Measurements from ENCODE around the gene NRIP1.

Gene NRIP1

DNA sequence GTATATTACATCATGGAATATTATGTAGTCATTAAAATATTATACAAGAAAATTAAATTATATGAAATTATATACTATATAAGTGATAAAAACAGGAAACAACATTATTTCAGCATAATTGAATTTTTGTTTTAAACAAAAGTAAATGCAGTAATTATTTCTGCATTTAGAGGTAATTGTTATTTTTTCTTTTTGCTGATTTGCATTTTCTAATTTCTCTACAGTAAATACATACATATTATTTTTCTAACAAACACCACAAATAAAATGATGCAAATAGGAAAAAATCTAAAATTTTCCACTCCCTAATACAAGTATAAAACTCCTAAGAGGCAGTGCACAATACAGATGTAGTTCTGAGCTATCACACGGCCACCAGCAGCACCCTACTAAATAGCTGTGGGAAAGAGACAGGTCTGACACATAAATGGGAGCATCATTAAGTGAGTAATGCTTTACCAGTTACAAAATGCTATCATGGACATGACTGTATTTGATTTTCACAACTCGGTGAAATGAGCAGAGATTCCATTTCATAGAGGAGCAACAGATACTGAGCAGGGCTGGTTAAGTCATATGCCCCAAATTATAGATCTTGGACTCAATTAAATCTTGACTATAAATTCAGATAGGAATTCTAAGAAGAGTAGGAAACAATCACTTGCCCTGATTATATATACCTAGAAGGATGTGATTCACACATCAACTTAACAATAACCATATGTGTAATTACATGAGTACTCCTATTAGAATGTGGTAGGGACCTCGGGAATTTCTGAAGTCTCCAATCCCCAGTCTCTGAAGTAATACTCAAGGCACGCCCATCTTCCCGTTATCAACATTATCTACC is 49.0 kb downstream of the NRIP1 start:
- Histone ChIP-seq H4K20me1 (ENCODE audit: insufficient read depth, low read length) (no peaks in the 10 kb centered on the region), H3K79me2 (ENCODE audit: low read length) (no peaks in the 10 kb centered on the region), H3K27me3 (ENCODE audit: low read depth, low read length) (no peaks in the 10 kb centered on the region), H3K36me3 (replicated peaks; ENCODE audit: low read depth, low read length) (no peaks in the 10 kb centered on the region), H3K9ac (ENCODE audit: low read length) (no peak overlapping the region), H2AFZ (ENCODE audit: low read depth, low read length) (no peak overlapping the region), H3K4me1 (ENCODE audit: low read length) (peaks cover 7% of the 10 kb centered on the region), H3K9me3 (ENCODE audit: insufficient read depth, low read length) (no peaks in the 10 kb centered on the region), H3K4me2 (ENCODE audit: low read length) (no peak overlapping the region), H3K27ac (ENCODE audit: low read length) (no peak overlapping the region), H3K4me3 (ENCODE audit: low read length) (no peak overlapping the region)
- TF ChIP-seq EZH2phosphoT487 (IDR thresholded peaks at IDR 0.05; ENCODE audit: low read depth) = no peak
- no peak for TF ChIP-seq CTCF (IDR thresholded peaks at IDR 0.05; ENCODE audit: low read depth, low read length)

- Histone ChIP-seq H3K79me2 (ENCODE audit: low read length) (no peaks in the 10 kb centered on the region), H4K20me1 (ENCODE audit: insufficient read depth, low read length) (no peaks in the 10 kb centered on the region), H3K36me3 (replicated peaks; ENCODE audit: low read depth, low read length) (no peaks in the 10 kb centered on the region), H2AFZ (ENCODE audit: low read depth, low read length) (no peak overlapping the region), H3K4me3 (ENCODE audit: low read length) (no peak overlapping the region), H3K9ac (ENCODE audit: low read length) (no peak overlapping the region), H3K9me3 (ENCODE audit: insufficient read depth, low read length) (no peaks in the 10 kb centered on the region), H3K27me3 (ENCODE audit: low read depth, low read length) (no peaks in the 10 kb centered on the region), H3K4me2 (ENCODE audit: low read length) (no peak overlapping the region), H3K27ac (ENCODE audit: low read length) (no peak overlapping the region), H3K4me1 (ENCODE audit: low read length) (peaks cover 7% of the 10 kb centered on the region)
- TF ChIP-seq CTCF (IDR thresholded peaks at IDR 0.05; ENCODE audit: low read depth, low read length) = no peak
- TF ChIP-seq EZH2phosphoT487 (IDR thresholded peaks at IDR 0.05; ENCODE audit: low read depth) = no peak
Observed at GRCh38 chr21:15014221-15014620, 50.6 kb downstream of the NRIP1 start.

- no peaks in the 10 kb centered on the region for H3K4me1 ChIP-seq (ENCODE audit: low read length)
- no peak overlapping the region for H3K27ac ChIP-seq (ENCODE audit: low read length)
- no peaks in the 10 kb centered on the region for H3K36me3 ChIP-seq (replicated peaks; ENCODE audit: low read depth, low read length)
- H3K4me3 ChIP-seq (ENCODE audit: low read length) = no peak overlapping the region
- no peak overlapping the region for H3K4me2 ChIP-seq (ENCODE audit: low read length)
- no peak overlapping the region for H2AFZ ChIP-seq (ENCODE audit: low read depth, low read length)
- H3K9ac ChIP-seq (ENCODE audit: low read length) = no peak overlapping the region
- no peaks in the 10 kb centered on the region for H3K79me2 ChIP-seq (ENCODE audit: low read length)
- H4K20me1 ChIP-seq (ENCODE audit: insufficient read depth, low read length) = no peaks in the 10 kb centered on the region
- H3K9me3 ChIP-seq (ENCODE audit: insufficient read depth, low read length) = no peaks in the 10 kb centered on the region
- TF ChIP-seq CTCF (IDR thresholded peaks at IDR 0.05; ENCODE audit: low read depth, low read length) = no peak
- TF ChIP-seq EZH2phosphoT487 (IDR thresholded peaks at IDR 0.05; ENCODE audit: low read depth) = no peak
- H3K27me3 ChIP-seq (ENCODE audit: low read depth, low read length) = no peaks in the 10 kb centered on the region
Observed at GRCh38 chr21:15011967-15012366, 52.8 kb downstream of the NRIP1 start.

GRCh38 chr21:15010645-15011044 is 54.2 kb downstream of the NRIP1 start:
- Histone ChIP-seq H3K79me2 (ENCODE audit: low read length) (no peaks in the 10 kb centered on the region), H3K4me1 (ENCODE audit: low read length) (no peaks in the 10 kb centered on the region), H3K4me2 (ENCODE audit: low read length) (no peak overlapping the region), H3K9me3 (ENCODE audit: insufficient read depth, low read length) (no peaks in the 10 kb centered on the region), H3K27me3 (ENCODE audit: low read depth, low read length) (no peaks in the 10 kb centered on the region), H2AFZ (ENCODE audit: low read depth, low read length) (no peak overlapping the region), H3K9ac (ENCODE audit: low read length) (no peak overlapping the region), H4K20me1 (ENCODE audit: insufficient read depth, low read length) (no peaks in the 10 kb centered on the region), H3K36me3 (replicated peaks; ENCODE audit: low read depth, low read length) (no peaks in the 10 kb centered on the region), H3K4me3 (ENCODE audit: low read length) (no peak overlapping the region), H3K27ac (ENCODE audit: low read length) (no peak overlapping the region)
- TF ChIP-seq CTCF (IDR thresholded peaks at IDR 0.05; ENCODE audit: low read depth, low read length) = no peak
- TF ChIP-seq EZH2phosphoT487 (IDR thresholded peaks at IDR 0.05; ENCODE audit: low read depth) = no peak
